DMS 273 treated with DMSO at 0.1 percent for 48 hours (cell line): Measurements from ENCODE around the gene RNU6-9.
A peak's percentile ranks its signal among the peaks of the same experiment; 100 is the strongest.
"Not testable (repeated sequence)": the region's sequence is repeated elsewhere in the genome, so short reads cannot be mapped to it uniquely, and the experiment has no call there.

ENCODE experiments used
- DNase-seq: peaks from one replicate; lab custom pipeline; 2025; lab: John Stamatoyannopoulos, UW

The RNU6-9 gene

DNA sequence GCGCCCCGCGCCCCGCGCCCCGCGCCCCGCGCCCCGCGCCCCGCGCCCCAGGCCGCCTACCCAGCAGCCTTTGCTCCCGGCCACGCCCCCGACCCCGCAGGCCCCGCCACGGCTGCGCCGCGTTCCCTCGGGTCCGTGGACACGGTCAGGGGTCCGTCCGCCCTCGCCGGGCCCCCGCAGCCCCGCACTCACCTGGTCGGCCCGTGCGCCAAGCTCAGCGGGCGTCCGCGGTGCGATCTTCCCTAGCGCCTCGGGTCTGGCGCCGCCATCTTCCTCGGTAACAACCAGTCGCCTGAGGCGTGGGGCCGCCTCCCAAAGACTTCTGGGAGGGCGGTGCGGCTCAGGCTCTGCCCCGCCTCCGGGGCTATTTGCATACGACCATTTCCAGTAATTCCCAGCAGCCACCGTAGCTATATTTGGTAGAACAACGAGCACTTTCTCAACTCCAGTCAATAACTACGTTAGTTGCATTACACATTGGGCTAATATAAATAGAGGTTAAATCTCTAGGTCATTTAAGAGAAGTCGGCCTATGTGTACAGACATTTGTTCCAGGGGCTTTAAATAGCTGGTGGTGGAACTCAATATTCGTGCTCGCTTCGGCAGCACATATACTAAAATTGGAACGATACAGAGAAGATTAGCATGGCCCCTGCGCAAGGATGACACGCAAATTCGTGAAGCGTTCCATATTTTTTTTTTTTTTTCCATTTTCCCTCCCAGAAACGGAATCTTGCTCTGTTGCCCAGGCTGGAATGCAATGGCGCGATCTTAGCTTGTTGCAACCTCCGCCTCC is at the start of gene RNU6-9, which contains the start of gene MED16:
RNU6-9 (plus strand) TSS at position 591 of the 796 bp plus-strand sequence.
MED16 (minus strand) TSS at position 294 of the 796 bp plus-strand sequence. CDS start 2,056 bp downstream, outside the sequence.
- peak; percentile 77 for DNase-seq

DNA sequence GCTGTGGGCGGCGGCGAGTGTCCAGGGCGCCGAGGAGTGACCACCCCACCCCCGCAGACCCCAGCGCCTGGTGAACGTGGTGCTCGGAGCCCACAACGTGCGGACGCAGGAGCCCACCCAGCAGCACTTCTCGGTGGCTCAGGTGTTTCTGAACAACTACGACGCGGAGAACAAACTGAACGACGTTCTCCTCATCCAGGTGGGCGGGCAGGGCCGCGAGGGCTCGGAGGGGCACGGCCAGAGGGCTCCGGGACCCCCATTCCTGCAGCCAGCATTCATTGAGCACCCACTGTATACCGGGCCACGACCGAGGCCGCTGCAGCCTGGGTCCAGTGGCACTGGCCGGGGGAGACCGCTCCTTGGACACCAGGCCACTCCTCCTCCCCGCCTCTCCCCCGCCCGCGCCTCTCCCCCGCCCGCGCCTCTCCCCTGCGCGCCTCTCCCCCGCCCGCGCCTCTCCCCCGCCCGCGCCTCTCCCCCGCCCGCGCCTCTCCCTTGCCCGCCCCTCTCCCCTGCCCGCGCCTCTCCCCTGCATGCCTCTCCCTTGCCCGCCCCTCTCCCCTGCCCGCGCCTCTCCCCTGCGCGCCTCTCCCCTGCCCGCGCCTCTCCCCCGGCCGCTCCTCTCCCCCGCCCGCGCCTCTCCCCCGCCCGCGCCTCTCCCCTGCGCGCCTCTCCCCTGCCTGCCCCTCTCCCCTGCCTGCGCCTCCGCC is 49.3 kb upstream of the RNU6-9 start:
- DNase-seq = no peak

DNA sequence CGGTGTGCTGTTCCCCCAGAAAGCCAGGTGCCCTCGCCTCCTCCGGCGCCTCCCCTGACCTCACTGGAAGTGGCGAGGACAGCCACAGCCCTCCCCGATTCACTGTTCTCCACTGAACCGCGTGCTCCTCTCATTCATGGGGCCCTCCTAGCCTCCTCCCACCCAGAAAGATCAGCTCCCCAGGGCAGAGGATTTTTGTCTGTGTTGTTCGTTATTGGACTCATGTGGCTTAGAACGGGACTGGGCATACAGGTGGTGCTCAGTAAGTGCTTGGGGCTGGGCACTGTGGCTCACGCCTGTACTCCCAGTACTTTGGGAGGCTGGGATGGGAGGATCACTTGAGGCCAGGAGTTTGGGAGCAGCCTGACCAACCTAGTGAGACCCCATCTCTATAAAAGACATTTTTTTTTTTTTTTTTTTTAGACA is 48.7 kb upstream of the RNU6-9 start:
- DNase-seq = no peak

DNA sequence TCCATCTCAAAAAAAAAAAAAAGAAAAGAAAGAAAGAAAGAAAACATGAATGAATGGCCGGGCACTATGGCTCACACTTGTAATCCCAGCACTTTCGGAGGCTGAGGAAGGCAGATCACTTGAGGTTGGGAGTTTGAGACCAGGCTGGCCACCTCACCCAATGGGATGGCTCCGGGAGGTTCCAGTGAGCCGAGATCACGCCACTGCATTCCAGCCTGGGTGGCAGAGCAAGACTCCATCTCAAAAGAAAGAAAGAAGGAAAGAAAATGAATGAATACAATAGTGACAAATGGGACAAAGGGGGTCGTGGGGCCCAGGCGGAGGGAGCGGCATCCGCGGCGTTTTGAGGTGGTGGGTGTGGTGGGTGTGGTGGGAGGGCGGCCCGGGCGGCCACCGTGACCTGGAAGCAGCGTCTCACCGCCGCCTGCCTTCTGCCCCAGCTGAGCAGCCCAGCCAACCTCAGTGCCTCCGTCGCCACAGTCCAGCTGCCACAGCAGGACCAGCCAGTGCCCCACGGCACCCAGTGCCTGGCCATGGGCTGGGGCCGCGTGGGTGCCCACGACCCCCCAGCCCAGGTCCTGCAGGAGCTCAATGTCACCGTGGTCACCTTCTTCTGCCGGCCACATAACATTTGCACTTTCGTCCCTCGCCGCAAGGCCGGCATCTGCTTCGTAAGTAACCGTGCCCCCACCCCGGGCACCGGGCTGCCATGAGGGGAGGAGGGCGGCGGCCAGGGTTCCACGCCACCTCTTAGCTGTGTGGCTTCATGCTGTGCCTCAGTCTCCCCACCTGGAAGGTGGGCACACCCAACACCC is 47.4 kb upstream of the RNU6-9 start:
- DNase-seq = no peak

DNA sequence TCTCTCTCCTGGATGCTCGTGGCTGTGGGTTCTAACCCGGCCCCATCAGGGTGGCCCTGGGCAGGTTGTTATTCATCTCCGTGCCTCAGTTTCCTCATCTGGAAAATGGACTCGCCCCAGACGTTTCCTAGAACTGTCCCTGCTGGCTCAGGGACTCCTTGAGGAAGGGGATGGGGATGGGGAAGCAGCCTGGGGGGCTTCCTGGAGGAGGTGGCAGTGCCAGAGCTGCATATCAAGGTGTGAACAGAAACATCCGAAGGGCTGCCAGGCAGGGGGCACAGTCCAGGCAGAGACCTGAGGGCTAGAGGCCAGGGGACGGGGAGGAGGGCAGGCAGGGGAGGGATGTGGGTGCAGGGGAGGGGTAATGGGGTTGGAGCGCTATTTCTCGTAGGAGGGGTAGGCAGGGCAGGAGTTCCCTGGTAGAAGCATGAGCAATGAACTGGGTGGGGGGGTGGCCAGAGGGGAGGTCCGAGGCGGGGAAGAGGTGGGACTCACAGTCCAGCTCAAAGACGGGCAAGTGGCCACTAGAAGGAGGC is 44.8 kb upstream of the RNU6-9 start:
- no peak for DNase-seq

DNA sequence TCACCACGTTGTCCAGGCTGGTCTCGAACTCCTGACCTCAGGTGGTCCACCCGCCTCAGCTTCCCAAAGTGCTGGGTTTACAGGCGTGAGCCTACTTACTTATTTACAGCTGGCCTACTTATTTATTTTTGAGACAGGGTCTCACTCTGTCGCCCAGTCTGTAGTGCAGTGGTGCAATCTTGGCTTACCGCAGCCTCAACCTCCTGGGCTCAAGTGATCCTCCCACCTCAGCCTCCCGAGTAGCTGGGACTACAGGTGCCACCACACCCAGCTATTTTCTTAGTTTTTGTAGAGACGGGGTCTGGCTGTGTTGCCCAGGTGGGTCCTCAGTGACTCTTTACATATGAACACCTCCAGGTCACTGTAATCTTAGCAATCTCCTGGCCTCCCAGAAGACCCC is 44.1 kb upstream of the RNU6-9 start:
- not testable (repeated sequence) for DNase-seq

DNA sequence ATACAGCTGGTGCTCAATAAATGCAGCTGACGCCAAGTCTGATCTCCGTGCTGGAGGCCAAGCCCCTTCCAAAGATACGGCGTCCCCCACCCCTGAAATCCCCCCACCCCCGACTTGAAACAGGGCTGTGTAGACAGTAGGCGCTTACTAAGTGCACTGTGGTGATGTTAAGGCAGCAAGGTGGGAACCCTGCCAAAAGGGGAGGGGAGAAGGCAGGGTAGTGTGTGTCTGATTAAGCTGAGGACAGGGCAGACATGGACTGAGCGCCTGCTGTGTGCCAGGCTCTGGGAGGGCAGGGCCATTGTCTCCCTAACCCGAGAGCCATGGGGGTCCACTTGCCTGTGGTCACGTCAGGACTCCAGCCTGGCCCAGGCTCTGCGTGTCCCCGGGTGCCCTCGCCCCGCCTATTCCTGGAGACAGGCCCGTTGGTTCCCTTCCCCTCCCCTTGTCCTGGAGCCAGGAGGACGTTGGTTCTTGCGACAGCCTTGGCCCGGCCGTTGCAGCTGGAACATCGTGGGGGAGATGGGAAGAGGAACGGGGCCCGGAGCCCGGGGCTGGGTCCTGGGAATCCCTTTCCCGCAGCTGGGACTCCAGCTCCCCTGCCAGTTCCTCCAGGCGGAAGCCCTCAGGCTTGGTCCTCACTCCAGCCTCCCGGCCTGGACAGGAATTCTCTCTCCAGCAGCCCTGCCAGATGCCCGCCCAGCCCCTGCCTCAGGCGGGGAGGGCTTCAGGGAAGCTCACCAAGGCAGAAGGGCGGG is 42.9 kb upstream of the RNU6-9 start:
- peak; percentile 62 for DNase-seq

DNA sequence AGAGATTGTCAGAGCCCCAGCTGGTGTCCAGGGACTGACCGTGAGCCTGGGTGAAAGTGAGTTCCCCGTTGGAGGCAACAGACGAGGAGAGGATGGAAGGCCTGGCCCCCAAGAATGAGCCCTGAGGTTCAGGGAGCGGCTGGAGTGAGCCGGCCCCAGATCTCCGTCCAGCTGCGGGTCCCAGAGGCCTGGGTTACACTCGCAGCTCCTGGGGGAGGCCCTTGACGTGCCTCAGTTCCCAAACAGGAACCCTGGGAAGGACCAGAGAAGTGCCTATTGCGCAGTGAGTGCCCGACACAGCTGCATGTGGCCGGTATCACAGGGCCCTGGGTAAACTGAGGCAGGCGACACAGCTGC is 42.3 kb upstream of the RNU6-9 start:
- no peak for DNase-seq

DNA sequence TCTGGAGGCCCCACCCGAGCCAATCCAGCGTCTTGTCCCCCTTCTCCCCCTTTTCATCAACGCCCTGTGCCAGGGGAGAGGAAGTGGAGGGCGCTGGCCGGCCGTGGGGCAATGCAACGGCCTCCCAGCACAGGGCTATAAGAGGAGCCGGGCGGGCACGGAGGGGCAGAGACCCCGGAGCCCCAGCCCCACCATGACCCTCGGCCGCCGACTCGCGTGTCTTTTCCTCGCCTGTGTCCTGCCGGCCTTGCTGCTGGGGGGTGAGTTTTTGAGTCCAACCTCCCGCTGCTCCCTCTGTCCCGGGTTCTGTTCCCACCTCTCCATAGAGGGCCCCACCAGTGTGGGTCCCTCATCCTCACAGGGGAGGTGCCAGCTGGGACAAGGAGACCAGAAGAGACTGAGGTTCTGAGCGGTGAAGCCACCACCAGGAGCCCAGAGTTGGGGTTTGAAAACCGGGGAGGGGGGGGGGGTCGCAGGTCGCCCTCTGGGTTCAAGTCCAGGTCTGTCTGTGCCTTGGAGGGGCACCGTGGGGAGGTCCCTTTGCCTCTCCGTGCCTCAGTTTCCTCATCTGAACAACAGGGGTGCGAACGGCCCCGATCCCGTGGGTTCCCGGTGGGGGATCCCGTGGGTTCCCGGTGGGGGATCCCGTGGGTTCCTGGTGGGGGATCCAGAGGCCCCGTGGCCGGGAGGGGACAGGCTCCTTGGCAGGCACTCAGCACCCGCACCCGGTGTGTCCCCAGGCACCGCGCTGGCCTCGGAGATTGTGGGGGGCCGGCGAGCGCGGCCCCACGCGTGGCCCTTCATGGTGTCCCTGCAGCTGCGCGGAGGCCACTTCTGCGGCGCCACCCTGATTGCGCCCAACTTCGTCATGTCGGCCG is 40.9 kb upstream of the RNU6-9 start, which contains the start of gene ELANE:
ELANE (plus strand) TSS at position 168 of the 878 bp plus-strand sequence; CDS start at position 194, 26 bp downstream.
- DNase-seq = no peak

DNA sequence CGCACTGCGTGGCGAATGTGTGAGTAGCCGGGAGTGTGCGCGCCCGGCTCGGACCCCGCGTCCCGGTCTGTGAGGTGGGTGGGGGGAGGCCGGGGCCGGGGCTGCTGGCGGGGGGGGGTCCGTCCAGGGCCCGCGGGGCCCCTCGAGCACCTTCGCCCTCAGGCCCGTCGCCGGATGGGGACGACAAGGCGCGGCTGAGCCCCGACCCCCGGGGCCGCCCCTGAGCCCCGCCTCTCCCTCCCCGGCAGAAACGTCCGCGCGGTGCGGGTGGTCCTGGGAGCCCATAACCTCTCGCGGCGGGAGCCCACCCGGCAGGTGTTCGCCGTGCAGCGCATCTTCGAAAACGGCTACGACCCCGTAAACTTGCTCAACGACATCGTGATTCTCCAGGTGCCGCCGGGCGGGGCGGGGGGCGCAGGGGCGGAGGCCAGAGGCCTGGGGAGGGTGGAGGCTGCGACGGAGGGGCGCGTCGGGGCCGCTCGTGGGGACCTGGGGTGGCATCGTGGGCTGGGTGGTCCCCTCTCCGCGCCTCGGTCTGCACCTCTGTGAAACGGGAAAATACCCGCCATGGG is 40.2 kb upstream of the RNU6-9 start:
- no peak for DNase-seq

DNA sequence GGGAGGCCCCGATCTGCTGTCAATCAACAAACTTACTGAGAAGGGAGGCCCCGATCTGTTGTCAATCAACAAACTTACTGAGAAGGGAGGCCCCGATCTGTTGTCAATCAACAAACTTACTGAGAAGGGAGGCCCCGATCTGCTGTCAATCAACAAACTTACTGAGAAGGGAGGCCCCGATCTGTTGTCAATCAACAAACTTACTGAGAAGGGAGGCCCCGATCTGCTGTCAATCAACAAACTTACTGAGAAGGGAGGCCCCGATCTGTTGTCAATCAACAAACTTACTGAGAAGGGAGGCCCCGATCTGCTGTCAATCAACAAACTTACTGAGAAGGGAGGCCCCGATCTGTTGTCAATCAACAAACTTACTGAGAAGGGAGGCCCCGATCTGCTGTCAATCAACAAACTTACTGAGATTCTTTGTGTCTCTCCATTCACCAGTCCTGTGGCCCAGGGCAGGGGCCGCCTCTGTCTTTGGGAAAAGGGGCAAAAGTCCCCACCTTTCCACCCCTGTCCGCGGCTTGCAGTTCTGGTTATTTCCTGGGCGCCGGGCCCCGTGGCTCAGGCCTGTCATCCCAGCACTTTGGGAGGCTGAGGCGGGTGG is 39.6 kb upstream of the RNU6-9 start:
- not testable (repeated sequence) for DNase-seq

DNA sequence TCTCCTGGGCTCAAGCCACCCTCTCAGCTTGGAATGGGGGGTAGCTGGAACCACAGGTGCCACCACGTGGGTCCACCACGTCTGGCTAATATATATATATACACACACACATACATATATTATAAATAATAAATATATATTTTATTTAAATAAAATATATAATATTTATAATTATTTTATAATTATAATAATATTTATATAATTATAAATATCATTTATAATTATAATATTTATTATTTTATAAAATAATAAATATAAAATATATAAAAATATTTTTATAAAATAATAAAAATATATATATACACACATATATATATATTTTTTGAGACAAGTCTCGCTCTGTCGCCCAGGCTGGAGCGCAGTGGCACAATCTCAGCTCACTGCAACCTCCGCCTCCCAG is 38.7 kb upstream of the RNU6-9 start:
- no peak for DNase-seq

DNA sequence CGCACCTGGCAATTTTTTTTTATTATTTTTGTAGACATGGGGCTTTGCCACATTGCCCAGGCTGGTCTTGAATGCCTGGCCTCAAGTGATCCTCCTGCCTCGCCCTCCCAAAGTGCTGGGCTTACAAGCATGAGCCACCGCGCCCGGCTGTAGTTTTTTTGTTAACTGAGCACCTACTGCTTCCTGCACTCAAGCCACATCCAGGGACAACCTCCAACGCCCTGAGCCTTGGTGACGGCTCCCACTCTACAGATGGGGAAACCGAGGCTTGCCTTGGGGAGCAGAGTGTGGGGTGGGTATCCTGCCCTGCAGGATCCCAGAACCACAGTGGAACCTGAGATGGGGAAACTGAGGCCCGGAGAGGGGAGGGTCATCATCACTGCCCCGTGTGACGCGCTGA is 38.1 kb upstream of the RNU6-9 start:
- DNase-seq = no peak

DNA sequence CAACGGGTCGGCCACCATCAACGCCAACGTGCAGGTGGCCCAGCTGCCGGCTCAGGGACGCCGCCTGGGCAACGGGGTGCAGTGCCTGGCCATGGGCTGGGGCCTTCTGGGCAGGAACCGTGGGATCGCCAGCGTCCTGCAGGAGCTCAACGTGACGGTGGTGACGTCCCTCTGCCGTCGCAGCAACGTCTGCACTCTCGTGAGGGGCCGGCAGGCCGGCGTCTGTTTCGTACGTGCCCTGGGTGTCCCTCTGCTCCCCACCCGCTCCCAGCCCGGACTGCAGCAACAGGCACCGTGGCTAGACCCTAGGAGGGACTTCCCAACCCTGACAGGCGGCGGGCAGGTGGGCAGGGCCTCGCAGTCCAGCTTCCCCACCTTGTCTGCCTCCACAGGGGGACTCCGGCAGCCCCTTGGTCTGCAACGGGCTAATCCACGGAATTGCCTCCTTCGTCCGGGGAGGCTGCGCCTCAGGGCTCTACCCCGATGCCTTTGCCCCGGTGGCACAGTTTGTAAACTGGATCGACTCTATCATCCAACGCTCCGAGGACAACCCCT is 37.6 kb upstream of the RNU6-9 start:
- DNase-seq = no peak

DNA sequence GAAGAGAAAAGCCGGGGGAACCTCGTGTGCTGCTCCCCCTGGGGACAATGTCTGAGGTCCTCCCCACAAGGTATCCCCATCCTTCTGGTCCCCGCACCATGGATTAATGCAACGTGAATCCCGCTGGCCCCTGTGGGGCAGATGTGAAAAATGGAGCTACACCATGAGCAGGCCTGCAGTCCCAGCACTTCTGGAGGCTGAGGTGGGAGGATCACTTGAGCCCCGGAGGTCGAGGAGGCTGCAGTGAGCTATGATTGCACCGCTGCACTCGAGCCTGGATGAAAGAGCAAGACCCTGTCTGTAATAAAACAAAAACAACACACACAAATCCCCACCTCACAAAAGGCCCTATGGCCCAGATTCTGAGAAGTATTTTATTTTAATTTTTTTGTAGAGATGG is 35.0 kb upstream of the RNU6-9 start:
- no peak for DNase-seq

DNA sequence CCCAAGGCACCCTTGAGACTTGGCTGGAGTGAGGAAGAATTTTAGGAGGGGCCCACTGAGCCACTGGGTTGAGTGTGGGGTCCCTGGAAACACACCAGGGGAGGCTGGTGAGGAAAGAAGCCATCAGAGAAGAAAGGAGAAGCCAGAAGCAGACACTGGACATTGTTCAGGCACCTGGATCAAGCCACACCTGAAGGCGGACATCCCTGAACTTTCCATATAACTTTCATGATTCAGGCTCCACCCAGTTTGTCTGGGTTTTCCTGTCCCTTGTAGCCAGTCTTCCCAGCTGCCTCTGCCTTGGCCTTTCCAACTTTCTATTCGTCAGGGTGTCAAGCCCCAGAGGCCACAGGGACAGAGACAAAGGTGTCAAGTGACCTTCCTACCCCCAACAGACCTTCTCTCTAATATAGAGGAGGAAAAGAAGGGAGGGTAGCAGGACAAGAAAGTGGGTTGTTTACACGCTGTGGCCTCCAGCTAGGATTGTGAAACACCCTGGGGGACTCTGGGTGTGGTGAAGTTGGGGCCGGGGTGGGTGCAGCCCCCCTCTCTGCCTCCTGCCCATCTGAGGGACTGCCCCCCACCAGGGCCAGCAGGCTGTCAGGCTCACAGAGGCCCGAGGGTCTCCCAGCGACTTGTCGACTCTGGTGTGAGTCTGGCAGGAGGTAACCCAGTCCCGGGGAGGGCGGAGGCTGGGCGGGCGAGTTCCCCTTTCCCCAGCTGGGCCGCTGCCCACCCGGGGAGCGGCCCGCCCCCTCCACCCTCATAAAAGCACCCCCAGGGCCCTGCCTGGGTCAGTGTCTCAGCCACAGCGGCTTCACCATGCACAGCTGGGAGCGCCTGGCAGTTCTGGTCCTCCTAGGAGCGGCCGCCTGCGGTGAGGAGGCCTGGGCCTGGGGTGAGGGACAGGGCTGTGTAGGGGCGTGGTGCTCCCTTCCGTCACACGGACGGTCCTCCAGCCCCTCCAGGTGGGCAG is 34.1 kb upstream of the RNU6-9 start, which contains the start of gene CFD:
CFD (plus strand) TSS at position 797 of the 976 bp plus-strand sequence; CDS start at position 823, 26 bp downstream.
- DNase-seq = no peak

DNA sequence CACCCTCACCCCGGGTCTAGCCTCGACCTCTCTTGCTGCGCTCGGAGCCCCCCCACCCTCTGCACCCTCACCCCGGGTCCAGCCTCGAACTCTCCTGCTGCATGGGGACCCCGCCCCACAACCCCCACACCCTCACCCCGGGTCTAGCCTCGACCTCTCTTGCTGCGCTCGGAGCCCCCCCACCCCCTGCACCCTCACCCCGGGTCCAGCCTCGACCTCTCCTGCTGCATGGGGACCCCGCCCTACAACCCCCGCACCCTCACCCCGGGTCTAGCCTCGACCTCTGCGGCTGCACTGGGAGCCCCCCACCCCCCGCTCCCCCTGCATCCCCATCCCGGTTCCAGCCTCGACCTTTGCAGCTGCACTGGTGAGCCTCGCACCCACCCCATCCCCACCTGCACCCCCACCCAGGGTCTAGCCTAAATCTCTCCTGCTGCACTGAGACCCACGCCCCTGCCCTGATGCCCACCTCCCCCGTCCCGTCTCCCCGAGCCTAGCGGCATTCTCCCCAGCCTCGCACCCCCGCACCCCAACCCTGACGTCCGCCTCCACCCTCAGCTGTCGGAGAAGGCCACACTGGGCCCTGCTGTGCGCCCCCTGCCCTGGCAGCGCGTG is 32.0 kb upstream of the RNU6-9 start:
- no peak for DNase-seq
